Stimulated activated CD4-positive, alpha-beta T cell treated with anti-CD3 and anti-CD28 coated beads, Interleukin-2, amount 100 ng/mL, for 48 hours (primary cell): ENCODE results near the gene SNX15.
"Not testable (repeated sequence)": the region's sequence is repeated elsewhere in the genome, so short reads cannot be mapped to it uniquely, and the experiment has no call there.

Experiments
- DNase-seq, 2 donors: peaks; one replicate each; pipeline ENCODE4 v3.0.0-alpha.2; 2020

The SNX15 gene

DNA sequence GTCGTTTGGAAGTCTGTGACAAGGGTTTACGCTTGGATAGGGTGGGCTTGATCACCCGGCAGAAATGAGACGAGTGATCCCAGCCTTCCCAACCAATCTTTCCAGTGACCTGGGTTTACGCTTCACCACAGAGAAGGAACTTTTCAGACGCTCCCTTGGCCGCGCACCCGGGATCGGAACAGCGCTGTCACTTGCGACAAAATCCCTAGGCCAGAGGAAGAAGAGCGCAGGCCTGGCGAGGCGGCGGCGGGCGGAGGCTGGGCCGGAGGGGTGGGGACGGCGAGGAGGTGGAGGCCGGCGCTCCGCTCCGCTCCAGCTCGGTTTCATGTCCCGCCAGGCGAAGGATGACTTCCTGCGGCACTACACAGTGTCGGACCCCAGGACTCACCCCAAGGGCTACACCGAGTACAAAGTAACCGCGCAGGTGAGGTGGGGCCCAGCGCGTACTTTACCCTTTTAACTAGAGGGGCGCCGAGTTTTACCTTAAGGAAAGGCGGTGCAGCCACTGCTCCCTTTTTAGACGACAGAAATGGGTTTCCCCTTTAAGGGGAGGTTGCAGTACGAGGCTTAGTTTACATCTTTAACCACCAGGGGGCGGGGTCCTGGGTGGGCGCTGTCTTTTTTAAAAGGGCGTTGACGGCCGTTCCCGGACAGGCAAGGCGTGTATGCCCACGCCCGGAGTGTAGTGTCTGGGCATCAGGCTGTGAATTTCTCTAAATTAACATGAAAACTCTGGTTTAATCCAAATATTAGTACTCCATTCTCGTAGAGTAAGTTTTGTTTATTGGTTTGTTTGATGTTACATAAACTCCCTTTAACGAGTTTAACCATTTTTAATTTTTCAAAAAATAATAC lies at the start of gene SNX15:
TSS of gene SNX15 (plus strand) at position 227 of the 855 bp plus-strand sequence. CDS start at position 326, 99 bp downstream.
- DNase-seq = peak; percentile 85 to 87

- DNase-seq = not testable (repeated sequence)
Observed at GRCh38 chr11:64983339-64983738, 43.9 kb upstream of the SNX15 start.

DNA sequence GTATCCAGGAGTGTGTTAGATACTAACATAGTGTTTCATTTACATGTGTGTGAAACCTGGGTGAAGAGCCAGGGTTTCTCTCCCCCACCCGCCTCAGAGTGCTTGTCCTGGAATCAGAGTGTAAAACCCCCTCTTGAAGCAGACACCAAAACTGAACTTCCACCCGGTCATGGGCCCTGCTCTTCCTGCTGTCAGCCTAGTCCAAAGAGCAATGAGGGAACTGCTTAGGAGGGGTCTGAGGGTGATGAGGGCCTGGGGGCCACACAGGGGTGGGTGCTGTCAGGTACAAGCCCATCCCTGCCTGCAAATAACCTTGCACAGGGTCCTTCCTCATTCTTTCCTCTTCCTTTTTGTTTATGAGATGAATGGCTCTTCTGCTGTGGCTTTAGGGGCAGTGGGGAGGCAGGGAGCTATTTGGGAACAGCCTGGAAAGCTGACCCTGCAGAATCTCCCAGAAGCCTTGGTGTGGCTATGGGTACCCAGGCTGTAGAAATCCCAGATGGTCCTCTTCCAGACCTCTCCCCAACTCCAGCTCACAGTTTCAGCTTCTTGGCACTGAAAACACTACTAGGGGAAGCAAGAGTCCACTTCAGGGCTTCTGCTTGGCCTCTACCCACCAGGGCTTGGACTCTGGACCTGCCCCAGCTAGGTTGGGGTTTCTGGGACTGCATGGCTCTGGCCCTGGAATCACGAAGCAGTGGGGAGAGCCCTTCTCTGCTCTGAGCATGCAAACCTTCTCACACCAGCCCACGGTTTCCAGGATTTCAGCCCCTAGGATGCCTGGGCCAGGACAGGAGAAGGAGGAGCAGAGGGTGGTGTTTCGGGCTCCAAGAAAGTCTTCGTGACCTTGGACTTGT lies 39.0 kb upstream of the SNX15 start:
- no peak for DNase-seq

DNA sequence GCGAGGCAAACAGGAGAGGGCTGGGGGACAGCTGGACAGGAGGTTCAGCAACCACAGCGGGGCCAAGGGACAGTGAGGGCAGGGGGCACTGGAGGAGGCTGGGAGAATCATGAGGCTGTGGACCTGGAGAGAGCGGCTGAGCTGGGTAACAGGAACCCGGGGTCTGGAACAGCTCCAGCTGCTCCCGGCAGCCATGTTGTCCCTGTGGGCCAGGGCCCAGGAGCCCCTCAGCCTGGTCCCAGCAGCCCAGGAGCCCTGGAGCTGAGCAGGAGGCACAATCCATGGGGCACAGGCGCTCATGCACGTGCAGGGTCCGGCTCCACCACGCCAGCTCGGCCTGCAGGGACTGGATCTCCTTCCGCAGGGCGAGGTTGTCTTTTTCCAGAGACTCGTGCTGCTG lies 37.8 kb upstream of the SNX15 start:
- no peak for DNase-seq

- DNase-seq = no peak
Observed at GRCh38 chr11:64990222-64990923, 36.9 kb upstream of the SNX15 start.

DNA sequence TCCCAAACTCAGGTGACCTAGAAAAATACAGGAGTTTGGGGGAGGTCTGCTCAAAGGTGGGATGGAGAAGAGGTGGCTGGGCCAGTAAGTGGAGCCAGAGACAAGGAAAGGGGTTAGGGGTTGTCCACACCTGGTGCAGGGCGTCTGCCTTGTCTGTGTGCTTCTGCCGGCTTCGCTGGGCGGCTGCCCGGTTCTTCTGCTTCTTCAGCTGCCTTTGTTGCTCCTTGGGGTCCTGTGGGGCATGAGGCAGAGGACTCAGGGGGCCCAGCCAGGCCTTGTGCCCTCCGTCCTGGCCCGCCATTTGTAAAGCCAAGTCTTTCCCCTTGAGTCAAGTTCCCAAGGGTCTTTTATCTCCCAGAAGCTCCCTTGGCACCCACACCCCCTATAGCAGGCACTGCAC lies 32.9 kb upstream of the SNX15 start:
- DNase-seq = no peak

DNA sequence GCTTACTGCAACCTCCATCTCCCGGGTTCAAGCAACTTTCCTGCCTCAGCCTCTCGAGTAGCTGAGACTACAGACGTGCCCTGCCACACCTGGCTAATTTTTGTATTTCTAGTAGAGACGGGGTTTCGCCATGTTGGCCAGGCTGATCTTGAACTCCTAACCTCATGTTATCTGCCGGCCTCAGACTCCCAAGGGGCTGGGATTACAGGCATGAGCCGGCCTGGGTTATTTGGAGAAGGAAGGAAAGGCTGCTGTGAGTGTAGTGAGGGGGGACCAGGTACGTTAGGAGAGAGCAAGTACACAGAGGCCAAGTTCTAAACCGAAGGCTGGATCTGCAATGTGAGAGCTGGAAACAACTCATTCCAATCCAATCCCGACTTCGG lies 30.9 kb upstream of the SNX15 start:
- no peak for DNase-seq

GRCh38 chr11:64996710-64997380 lies 30.4 kb upstream of the SNX15 start, which contains the start of gene BATF2:
TSS of gene BATF2 (minus strand) at chr11:64996971. CDS start at chr11:64996914, 57 bp downstream.
- no peak for DNase-seq

DNA sequence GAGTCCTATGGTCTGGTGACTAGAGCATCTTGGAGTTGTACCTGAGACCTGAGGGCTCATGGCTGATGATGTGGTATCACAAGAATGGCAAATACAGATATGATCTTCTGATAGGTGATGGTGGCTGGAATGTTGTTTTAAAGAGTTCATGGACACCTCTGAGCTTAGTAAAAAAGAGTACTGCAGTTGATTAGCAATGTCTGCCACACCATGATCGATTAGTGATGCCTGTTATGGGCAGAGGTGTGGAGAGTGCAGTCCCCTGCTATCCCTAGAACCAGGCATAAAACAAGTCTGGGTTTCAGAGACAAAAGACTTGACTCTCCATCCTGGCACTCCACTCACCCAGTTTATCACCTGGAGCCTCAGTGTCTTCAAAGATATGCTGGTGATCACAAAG lies 29.1 kb upstream of the SNX15 start:
- peak in 1 of 2 donors; percentile 20 for DNase-seq

- DNase-seq = no peak
Observed at GRCh38 chr11:64998690-64999431, 28.4 kb upstream of the SNX15 start.

DNA sequence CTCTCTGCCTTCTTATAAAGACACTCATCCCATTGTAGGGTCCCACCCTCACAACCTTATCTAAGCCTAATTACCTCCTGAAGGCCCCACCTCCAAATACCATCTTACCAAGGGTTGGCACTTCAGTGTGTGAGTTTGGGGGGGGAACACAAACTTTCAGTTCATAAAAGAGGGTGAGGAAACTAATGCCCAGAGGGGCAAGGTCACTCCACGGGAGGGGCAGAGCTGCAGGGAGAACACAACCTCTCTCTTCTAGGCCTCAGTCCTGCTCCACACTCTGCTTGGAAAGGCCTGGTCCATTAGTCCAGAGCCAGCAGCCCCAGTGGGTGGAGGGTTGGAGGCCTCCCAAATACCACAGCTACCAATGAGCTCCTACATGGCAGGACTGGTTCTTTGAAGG lies 27.8 kb upstream of the SNX15 start:
- no peak for DNase-seq

DNA sequence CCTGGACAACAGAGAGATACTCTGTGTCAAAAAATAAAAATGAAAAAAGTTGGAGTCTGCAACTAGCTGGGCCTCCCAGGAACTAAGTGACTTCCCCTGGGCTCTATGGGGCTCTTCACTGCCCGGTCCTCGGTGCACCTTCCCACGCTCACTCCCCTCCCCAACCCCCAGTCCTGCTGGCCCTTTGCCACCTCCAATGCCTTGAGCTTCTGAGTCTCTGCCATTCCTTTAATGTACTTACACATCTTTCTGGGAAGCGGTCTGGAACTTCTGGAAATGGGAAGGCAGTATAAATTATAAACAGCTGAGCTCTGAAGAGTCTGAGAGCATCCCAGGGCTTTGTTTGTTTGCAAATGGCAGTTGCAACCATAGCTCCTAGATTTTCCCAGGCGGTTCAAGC lies 24.5 kb upstream of the SNX15 start:
- DNase-seq = no peak

- no peak for DNase-seq
Observed at GRCh38 chr11:65003282-65003681, 24.0 kb upstream of the SNX15 start.

DNA sequence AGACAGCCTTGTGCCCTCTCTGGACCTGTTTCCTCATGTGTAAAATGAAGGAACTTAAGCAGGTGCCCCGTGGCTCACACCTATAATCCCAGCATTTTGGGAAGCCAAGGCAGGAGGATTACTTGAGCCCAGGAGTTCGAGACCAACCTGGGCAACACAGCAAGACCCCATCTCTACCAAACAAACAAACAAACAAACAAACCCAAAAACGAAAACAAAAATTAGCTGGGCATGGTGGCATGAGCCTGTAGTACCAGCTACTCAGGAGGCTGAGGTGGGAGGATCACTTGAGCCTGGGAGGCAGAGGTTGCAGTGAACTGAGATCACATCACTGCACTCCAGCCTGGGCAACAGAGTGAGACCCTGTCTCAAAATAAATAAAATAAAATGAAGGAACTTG lies 23.3 kb upstream of the SNX15 start:
- not testable (repeated sequence) for DNase-seq

DNA sequence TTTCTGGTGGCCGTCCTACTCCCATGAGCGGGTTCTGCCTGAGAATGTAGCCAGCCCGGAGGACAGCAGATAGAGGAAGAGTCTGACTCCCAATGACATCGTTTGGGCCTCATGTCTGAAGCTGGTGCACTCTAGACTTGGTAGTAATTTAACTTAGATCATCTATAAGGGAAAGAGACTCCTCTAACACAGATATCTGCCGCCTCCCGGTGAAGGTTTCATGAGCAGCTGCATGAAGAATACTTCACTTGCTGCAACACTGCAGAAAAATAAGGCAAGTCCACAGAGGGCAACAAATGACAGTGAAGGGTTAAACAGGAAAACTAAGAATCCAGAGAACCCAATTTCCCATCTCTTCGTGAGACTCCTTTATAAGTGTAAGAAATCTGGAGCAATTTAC lies 19.2 kb upstream of the SNX15 start:
- no peak for DNase-seq

GRCh38 chr11:65008873-65009272 lies 18.4 kb upstream of the SNX15 start:
- DNase-seq = no peak

GRCh38 chr11:65013130-65013887 lies 13.9 kb upstream of the SNX15 start:
- DNase-seq = peak; percentile 91

DNA sequence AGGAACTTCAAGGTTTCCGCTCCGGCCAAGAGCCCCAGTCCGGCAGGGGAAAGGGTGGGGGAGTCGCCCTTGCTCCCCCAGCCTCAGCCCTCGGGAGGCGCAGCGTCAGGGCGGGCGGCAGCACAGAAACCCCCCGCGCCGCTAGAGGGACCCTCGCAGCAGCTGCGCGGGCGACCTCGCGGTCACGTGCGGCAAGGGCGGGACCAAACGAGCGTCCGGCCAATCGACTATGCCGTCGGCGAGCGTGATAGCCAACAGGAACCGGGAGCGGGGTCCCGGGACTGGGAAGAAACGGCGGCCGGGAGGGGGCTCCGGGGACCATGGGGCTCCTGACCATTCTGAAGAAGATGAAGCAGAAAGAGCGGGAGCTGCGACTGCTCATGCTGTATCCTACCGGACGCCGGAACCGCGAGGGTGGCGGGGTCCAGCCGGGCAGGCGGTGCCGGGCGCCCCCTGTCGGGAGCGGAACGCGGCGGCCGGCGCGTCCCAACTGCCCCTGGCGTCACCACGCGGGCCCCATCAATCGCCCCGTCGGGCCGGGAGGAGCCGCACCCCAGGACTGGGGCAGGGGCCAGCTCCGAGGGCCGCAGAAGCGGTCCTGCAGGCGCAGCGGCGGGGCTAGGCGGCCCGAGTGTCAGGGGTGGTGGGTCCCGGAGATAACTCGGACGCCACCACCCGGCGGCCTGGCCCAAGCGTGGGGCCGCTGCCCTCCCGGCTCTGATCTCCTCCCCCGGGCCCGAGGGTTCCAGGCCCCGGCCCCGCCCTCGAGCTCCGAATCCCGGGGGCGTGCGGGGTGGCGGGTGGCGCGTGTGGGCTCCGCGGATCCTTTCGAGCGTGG lies 13.1 kb upstream of the SNX15 start, which contains the start of gene ARL2:
TSS of gene ARL2 (plus strand) at position 273 of the 838 bp plus-strand sequence. CDS start at position 321, 48 bp downstream.
- DNase-seq = peak; percentile 76 to 77

DNA sequence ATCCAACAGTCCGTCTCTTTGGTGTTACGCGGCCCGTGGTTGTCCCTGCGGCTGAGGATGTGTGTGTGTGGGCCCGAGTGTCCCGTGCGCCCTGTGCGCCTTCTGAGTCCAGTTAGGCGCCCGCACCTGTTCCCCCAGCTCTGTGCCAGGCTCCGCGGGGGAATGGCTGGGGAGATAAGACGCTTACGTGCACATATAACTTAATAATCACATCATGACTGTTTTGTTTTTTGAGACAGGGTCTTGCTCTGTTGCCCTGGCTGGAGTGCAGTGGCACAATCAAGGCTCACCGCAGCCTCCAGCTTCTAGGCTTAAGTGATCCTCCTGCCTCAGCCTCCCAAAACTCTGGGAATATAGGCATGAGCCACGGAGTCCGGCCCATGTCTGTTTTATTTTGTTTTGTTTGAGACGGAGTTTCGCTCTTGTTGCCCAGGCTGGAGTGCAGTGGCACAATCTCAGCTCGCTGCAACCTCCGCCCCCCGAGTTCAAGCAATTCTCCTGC lies 12.5 kb upstream of the SNX15 start:
- DNase-seq = no peak

GRCh38 chr11:65016705-65017104 lies 10.5 kb upstream of the SNX15 start:
- DNase-seq = no peak
